GM23338 (cell line): ENCODE data around the gene PDE1C.

Source experiments
- CREB1 ChIP-seq: fragments of 250-450 bp; sonication (Bioruptor Pico); IDR thresholded peaks from 2 replicates; pipeline ENCODE4 v1.5.0; 2020; ENCODE audit warnings: low read depth, mild to moderate bottlenecking, moderate library complexity
- CTCF ChIP-seq, 2 experiments: fragments of 200-600 bp in 1 of 2; sonication (generic) in 1 of 2; conservative IDR thresholded peaks; 2 replicates each; pipeline versions ENCODE4 v1.5.1 to v1.6.1; 2016 to 2017; ENCODE audit warnings: antibody characterized with exemption in 2 of 2, low read depth in 2 of 2, mild to moderate bottlenecking in 2 of 2, moderate library complexity in 1 of 2
- ETS1 ChIP-seq: IDR thresholded peaks from 2 replicates; pipeline ENCODE4 v1.6.1; 2016; ENCODE audit warnings: antibody characterized with exemption
- EZH2 ChIP-seq: fragments of 200-600 bp; sonication (generic); IDR thresholded peaks from one replicate; pipeline ENCODE4 v1.8.0; 2017; ENCODE audit warnings: antibody characterized with exemption, mild to moderate bottlenecking, low read depth; ENCODE audit not compliant: unreplicated experiment
- EZH2phosphoT487 ChIP-seq: fragments of 200-600 bp; sonication (generic); IDR thresholded peaks from one replicate; pipeline ENCODE4 v1.8.1; 2018; ENCODE audit warnings: antibody characterized with exemption; ENCODE audit not compliant: unreplicated experiment
- POLR2AphosphoS5 ChIP-seq: IDR thresholded peaks from 2 replicates; pipeline ENCODE4 v1.6.1; 2016; ENCODE audit warnings: antibody characterized with exemption, low read depth
- REST ChIP-seq: IDR thresholded peaks from one replicate; pipeline ENCODE4 v1.6.1; 2018; ENCODE audit warnings: antibody characterized with exemption; ENCODE audit not compliant: unreplicated experiment

GRCh38 chr7:31751726-31752125, 318.5 kb downstream of the PDE1C start:
- TF ChIP-seq EZH2 (no peak), CTCF (conservative IDR thresholded peaks at IDR 0.05; ENCODE audit: low read depth in 2 of 2) (no peak), ETS1 (no peak), REST (no peak), POLR2AphosphoS5 (no peak), CREB1 (CRISPR knock-in tag) (no peak), EZH2phosphoT487 (no peak)
